ENCODE data around the gene GRID2. TPM values are rescaled to one million over a fixed set of nuclear protein-coding genes. Genes with fewer than 3 reads are reported as not detected.

GRID2 gene
- total RNA-seq, 4 donors from 2014 or later: not detected

GRCh38 chr4:93670434-93670833, 1366.7 kb downstream of the GRID2 start:
- no peak for TF ChIP-seq CTCF (IDR thresholded peaks at IDR 0.05; ENCODE audit: low read depth)

- TF ChIP-seq CTCF (IDR thresholded peaks at IDR 0.05; ENCODE audit: low read depth): no peak
These were observed 1367.3 kb downstream of the GRID2 start for GRCh38 chr4:93671093-93671492.

GRCh38 chr4:93684571-93684970, 1380.8 kb downstream of the GRID2 start:
- no peak for TF ChIP-seq CTCF (IDR thresholded peaks at IDR 0.05; ENCODE audit: low read depth)

- TF ChIP-seq CTCF (IDR thresholded peaks at IDR 0.05; ENCODE audit: low read depth): no peak
These were observed 1383.5 kb downstream of the GRID2 start for GRCh38 chr4:93687304-93687703.

- no peak for TF ChIP-seq CTCF (IDR thresholded peaks at IDR 0.05; ENCODE audit: low read depth)
These were observed 1385.2 kb downstream of the GRID2 start for GRCh38 chr4:93688978-93689377.

- no peak for TF ChIP-seq CTCF (IDR thresholded peaks at IDR 0.05; ENCODE audit: low read depth)
These were observed 1389.4 kb downstream of the GRID2 start for GRCh38 chr4:93693141-93693540.

GRCh38 chr4:93698686-93699085, 1394.9 kb downstream of the GRID2 start:
- no peak for TF ChIP-seq CTCF (IDR thresholded peaks at IDR 0.05; ENCODE audit: low read depth)
